OCI-LY7 (cell line): ENCODE measurements around the gene ARHGEF16. TPM values are rescaled to one million over a fixed set of nuclear protein-coding genes. Genes with fewer than 3 reads are reported as not detected.

Source experiments
- BruUV-seq: library from RNA; stranded (reverse); fragments of 400-500 nt; replicated peaks from 2 replicates; lab custom pipeline; 2021; lab: Mats Ljungman, UMichigan
- CTCF ChIA-PET: fragments of 300-600 bp; sonication (Branson Sonifier 250); formaldehyde crosslinking; loops from one replicate; lab custom pipeline; 2022; ENCODE audit warnings: antibody characterized with exemption; ENCODE audit not compliant: unreplicated experiment; lab: Charles Lee
- POLR2A ChIA-PET: fragments of 300-600 bp; sonication (Branson Sonifier 250); formaldehyde crosslinking; loops from one replicate; lab custom pipeline; 2022; ENCODE audit warnings: antibody characterized with exemption; lab: Charles Lee
- DNase-seq: peaks from one replicate; pipeline ENCODE4 v3.0.0-alpha.2; 2015; ENCODE audit warnings: low spot score
- H2AFZ ChIP-seq: fragments of 200-600 bp; sonication (generic), shearing (Covaris generic); 2 replicates; pipeline ENCODE4 v1.6.1; 2014; ENCODE audit warnings: mild to moderate bottlenecking, antibody characterized with exemption, low read length, moderate library complexity
- H3K27ac ChIP-seq: fragments of 200-600 bp; sonication (generic); 2 replicates; pipeline ENCODE4 v1.5.1; 2014; ENCODE audit warnings: mixed run types, low read depth, mild to moderate bottlenecking, moderate library complexity, low read length, inconsistent platforms; ENCODE audit not compliant: poor library complexity, severe bottlenecking
- H3K36me3 ChIP-seq: fragments of 200-600 bp; sonication (generic); 2 replicates; pipeline ENCODE4 v1.6.1; 2014; ENCODE audit warnings: mild to moderate bottlenecking, antibody characterized with exemption, low read length, moderate library complexity, mixed read lengths; ENCODE audit not compliant: insufficient read depth
- H3K4me1 ChIP-seq: fragments of 200-600 bp; sonication (generic); 2 replicates; pipeline ENCODE4 v1.5.1; 2014; ENCODE audit warnings: mild to moderate bottlenecking, low read length; ENCODE audit not compliant: insufficient read depth, poor library complexity, severe bottlenecking
- H3K4me2 ChIP-seq: fragments of 200-600 bp; sonication (generic); 2 replicates; pipeline ENCODE4 v1.6.1; 2014; ENCODE audit warnings: mild to moderate bottlenecking, low read length
- H3K4me3 ChIP-seq: fragments of 200-600 bp; sonication (generic); 2 replicates; pipeline ENCODE4 v1.5.1; 2014; ENCODE audit warnings: mild to moderate bottlenecking, low read depth, low read length; ENCODE audit not compliant: poor library complexity, severe bottlenecking
- H3K79me2 ChIP-seq: fragments of 200-600 bp; sonication (generic); 2 replicates; pipeline ENCODE4 v1.6.1; 2016; ENCODE audit warnings: low read depth, mild to moderate bottlenecking, low read length, moderate library complexity, mixed read lengths; ENCODE audit not compliant: insufficient read depth
- H3K9me2 ChIP-seq: fragments of 200-600 bp; sonication (generic); 2 replicates; pipeline ENCODE4 v1.6.1; 2016; ENCODE audit warnings: mild to moderate bottlenecking, low read length, mixed read lengths; ENCODE audit not compliant: insufficient read depth
- H3K9me3 ChIP-seq: fragments of 200-600 bp; sonication (generic); 2 replicates; pipeline ENCODE4 v1.6.1; 2014; ENCODE audit warnings: mild to moderate bottlenecking, mixed run types, low read length, mixed read lengths
- H4K20me1 ChIP-seq: fragments of 200-600 bp; sonication (generic); 2 replicates; pipeline ENCODE4 v1.6.1; 2014; ENCODE audit warnings: mild to moderate bottlenecking, antibody characterized with exemption, low read length, moderate library complexity, mixed read lengths; ENCODE audit not compliant: insufficient read depth
- EZH2phosphoT487 ChIP-seq: fragments of 200-600 bp; sonication (generic); IDR thresholded peaks from 2 replicates; pipeline ENCODE4 v1.6.1; 2018; ENCODE audit warnings: low read depth, borderline replicate concordance, mild to moderate bottlenecking, mixed run types, antibody characterized with exemption, low read length, moderate library complexity, mixed read lengths
- intact Hi-C: fragments of 100-400 bp; cut with micrococcal nuclease; formaldehyde crosslinking; loops from one replicate; pipeline ENCODE4 v1.10.0; 2022; ENCODE audit not compliant: unreplicated experiment
- total RNA-seq, 2 experiments: library from RNA; depleted of rRNA in 1 of 2; stranded (reverse); fragments of >200 nt in 1 of 2; shearing (Covaris generic) in 1 of 2; gene quantifications; 2 replicates each; pipeline ENCODE4 v1.2.3, GENCODE V29; 2014 to 2022
- TF ChIP-seq, protein P1 (sequence below): fragments of 200-600 bp; sonication (generic); conservative IDR thresholded peaks from 2 replicates; pipeline ENCODE4 v1.5.1; 2014; ENCODE audit warnings: mild to moderate bottlenecking, antibody characterized with exemption, low read length, moderate library complexity, mixed read lengths

The ARHGEF16 gene
- total RNA-seq, 2 experiments from 2014 or later: not detected

DNA sequence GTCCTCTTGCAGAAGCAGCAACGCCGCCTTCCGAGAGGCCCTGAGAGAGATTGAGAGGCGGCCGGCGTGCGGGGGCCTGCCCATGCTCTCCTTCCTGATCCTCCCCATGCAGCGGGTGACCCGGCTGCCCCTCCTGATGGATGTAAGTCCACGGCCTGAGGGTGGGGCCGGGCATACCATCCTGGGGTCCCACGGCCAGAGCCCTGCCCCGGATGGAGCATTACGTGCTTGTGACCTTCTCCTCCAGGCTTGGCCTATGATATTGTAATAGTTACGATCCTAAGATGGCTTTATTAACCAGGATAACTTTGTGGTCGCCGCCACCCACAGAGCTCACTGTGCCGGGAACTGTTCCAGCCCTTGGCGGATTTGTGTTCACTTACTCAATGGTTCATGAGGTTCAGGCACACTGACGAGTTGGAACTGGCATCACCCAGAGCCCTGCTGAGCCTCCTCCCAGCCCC is 18.9 kb downstream of the ARHGEF16 start:
- CTCF ChIA-PET: no interaction called here
- intact Hi-C loops: no loop called here
- H3K4me3 ChIP-seq: no peak overlapping the region

DNA sequence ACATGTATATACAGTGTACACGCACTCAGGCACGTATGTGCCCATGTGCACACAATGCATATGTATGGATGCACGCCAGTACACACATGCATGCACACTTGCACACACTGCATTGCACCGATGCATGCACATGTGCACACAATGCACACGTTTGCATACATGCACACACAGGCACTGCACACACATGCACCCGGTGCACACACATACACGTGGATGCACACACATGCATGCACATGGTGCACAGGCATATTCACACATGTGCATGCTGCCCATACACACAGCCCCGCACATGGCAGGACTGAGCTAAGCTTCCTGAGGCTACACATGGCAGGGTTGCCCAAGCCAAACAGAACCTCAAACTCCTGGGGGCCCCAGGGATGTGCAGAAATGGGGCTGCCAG is 19.6 kb downstream of the ARHGEF16 start:
- H3K4me2 ChIP-seq: no peak overlapping the region
- no peaks in the 10 kb centered on the region for H3K79me2 ChIP-seq
- POLR2A ChIA-PET: no interaction called here
- no peaks in the 10 kb centered on the region for H3K9me3 ChIP-seq
- H3K9me2 ChIP-seq: no peaks in the 10 kb centered on the region
- no peak for TF ChIP-seq EZH2phosphoT487
- TF ChIP-seq, protein P1, sequence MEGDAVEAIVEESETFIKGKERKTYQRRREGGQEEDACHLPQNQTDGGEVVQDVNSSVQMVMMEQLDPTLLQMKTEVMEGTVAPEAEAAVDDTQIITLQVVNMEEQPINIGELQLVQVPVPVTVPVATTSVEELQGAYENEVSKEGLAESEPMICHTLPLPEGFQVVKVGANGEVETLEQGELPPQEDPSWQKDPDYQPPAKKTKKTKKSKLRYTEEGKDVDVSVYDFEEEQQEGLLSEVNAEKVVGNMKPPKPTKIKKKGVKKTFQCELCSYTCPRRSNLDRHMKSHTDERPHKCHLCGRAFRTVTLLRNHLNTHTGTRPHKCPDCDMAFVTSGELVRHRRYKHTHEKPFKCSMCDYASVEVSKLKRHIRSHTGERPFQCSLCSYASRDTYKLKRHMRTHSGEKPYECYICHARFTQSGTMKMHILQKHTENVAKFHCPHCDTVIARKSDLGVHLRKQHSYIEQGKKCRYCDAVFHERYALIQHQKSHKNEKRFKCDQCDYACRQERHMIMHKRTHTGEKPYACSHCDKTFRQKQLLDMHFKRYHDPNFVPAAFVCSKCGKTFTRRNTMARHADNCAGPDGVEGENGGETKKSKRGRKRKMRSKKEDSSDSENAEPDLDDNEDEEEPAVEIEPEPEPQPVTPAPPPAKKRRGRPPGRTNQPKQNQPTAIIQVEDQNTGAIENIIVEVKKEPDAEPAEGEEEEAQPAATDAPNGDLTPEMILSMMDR: no peak
- no peaks in the 10 kb centered on the region for H3K36me3 ChIP-seq
- CTCF ChIA-PET: no interaction called here
- DNase-seq: no peak
- no TSS peak for BruUV-seq
- no peaks in the 10 kb centered on the region for H4K20me1 ChIP-seq
- no peaks in the 10 kb centered on the region for H3K4me1 ChIP-seq
- no peak overlapping the region for H3K27ac ChIP-seq
- intact Hi-C loops: no loop called here
- no peak overlapping the region for H2AFZ ChIP-seq
- H3K4me3 ChIP-seq: no peak overlapping the region

More for the DNA sequence above, 18.9 kb downstream of the ARHGEF16 start:
- no peak for DNase-seq
- Histone ChIP-seq H3K9me3 (no peaks in the 10 kb centered on the region), H2AFZ (no peak overlapping the region), H3K27ac (no peak overlapping the region), H3K36me3 (no peaks in the 10 kb centered on the region), H3K9me2 (no peaks in the 10 kb centered on the region), H4K20me1 (no peaks in the 10 kb centered on the region), H3K4me2 (no peak overlapping the region), H3K79me2 (no peaks in the 10 kb centered on the region), H3K4me1 (no peaks in the 10 kb centered on the region)
- BruUV-seq: no TSS peak
- POLR2A ChIA-PET: no interaction called here
- no peak for TF ChIP-seq EZH2phosphoT487
- TF ChIP-seq, protein P1: no peak

DNA sequence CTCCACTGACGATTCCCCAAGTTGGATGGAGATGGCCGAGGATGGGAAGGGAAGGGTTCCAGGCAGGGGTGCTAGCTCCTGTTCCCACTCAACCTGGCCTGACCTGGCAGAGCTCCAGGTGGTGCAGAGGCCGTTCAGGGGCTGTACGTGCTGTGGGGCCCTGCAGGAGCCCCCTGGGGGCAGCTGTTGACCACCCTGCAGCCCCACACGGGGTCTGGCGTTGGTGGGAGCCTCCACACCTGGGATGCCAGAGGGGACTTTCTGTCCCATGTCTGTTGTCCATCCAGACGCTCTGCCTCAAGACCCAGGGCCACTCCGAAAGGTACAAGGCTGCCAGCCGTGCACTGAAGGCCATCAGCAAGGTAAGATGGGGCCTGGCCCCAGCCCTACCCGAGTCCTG is 20.0 kb downstream of the ARHGEF16 start:
- Histone ChIP-seq H3K79me2 (no peaks in the 10 kb centered on the region), H4K20me1 (no peaks in the 10 kb centered on the region), H3K27ac (no peak overlapping the region), H3K9me2 (no peaks in the 10 kb centered on the region), H3K4me2 (no peak overlapping the region), H3K36me3 (no peaks in the 10 kb centered on the region), H3K4me1 (no peaks in the 10 kb centered on the region), H3K4me3 (no peak overlapping the region), H2AFZ (no peak overlapping the region), H3K9me3 (no peaks in the 10 kb centered on the region)
- ChIA-PET CTCF (no interaction called here), POLR2A (no interaction called here)
- BruUV-seq: no TSS peak
- intact Hi-C loops: no loop called here
- DNase-seq: no peak
- TF ChIP-seq, protein P1: no peak
- no peak for TF ChIP-seq EZH2phosphoT487
